Measurements from ENCODE around the gene MTARC1.

DNA sequence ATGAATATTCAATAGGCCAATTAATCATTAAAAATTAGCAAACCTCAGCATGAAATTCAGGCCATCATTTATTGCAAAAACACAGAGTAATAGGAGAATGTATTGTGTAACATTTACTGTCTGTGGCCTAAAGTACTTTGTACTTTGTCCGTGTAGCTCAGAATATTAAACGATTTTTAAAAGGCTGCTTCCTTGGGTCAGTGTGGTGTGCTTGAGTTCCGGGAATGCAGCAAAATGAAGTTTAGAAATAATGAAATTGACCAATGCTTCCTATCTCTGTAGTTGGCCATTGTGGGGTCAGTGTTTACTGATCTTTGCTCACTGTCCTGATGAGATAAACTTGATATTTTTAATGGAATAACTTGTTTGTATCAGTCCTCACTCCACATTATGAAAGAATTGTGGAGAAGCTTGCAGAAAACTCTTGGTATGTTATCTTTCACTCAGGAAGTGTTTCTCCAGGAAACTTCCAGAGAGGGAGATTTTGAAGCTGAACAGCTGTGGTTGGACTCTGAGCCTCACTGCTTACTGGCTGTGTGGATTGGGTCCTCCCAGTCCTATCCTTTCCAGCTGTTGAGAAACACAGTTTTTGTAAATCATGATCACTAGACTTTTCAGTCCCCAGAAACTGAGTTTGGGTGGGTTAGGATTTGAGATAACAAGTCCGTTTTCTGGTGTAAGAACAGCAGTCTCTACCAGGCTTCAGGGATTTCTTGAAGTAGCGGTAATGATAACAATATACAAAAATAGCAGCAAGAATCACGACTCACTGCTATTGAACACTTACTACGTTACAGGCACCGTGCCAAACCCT is 19.2 kb upstream of the MTARC1 start:
- TF ChIP-seq, protein P1, sequence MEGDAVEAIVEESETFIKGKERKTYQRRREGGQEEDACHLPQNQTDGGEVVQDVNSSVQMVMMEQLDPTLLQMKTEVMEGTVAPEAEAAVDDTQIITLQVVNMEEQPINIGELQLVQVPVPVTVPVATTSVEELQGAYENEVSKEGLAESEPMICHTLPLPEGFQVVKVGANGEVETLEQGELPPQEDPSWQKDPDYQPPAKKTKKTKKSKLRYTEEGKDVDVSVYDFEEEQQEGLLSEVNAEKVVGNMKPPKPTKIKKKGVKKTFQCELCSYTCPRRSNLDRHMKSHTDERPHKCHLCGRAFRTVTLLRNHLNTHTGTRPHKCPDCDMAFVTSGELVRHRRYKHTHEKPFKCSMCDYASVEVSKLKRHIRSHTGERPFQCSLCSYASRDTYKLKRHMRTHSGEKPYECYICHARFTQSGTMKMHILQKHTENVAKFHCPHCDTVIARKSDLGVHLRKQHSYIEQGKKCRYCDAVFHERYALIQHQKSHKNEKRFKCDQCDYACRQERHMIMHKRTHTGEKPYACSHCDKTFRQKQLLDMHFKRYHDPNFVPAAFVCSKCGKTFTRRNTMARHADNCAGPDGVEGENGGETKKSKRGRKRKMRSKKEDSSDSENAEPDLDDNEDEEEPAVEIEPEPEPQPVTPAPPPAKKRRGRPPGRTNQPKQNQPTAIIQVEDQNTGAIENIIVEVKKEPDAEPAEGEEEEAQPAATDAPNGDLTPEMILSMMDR (IDR thresholded peaks at IDR 0.05; ENCODE audit: low read depth, low read length): no peak
- TF ChIP-seq EZH2phosphoT487 (IDR thresholded peaks at IDR 0.05; ENCODE audit: low read depth): no peak
